Measurements from ENCODE around the gene PLXNA2. TPM values are rescaled to one million over a fixed set of nuclear protein-coding genes. Genes with fewer than 3 reads are reported as not detected.

PLXNA2 gene
- total and polyA plus RNA-seq, 2 of the 8 experiments (the other 6 are each of a cell fraction or from before 2014, with no cell fraction given) = 0.33 to 1.5 TPM

DNA sequence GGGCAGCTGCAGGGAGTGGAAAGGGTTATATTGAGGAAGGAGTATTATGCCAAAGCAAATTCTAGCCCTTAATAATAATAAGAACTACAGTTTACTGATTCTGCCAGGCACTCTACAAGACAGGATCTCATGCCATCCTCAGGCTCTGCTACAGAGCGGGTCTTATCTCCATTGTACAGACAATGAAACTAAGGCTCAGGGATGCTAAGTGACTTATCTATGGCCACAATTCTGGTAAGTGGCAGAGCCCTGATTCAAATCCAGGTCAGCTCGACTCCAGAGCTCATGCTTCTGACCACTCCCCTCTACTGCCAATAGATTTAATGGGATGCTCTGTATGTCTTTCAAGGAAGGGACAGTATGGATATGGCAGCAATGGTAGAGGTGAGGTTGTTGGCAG is 187.1 kb downstream of the PLXNA2 start:
- WGBS, 2 experiments (ENCODE audit: extremely low coverage in 1 of 2, insufficient coverage in 1 of 2, insufficient read length in 1 of 2, insufficient replicate concordance in 2 of 2, low coverage in 1 of 2, low lambda C conversion rate in 2 of 2, missing lambda C conversion rate in 1 of 2) = 97% methylated on average over 2 of the region's 2 CpGs; no CpG with 5 or more reads in 1 of the 2 experiments
- FAIRE-seq = no peak

More for the DNA sequence above, 187.1 kb downstream of the PLXNA2 start:
- peaks cover 0 to 10% (median 5%) of the 10 kb centered on the region in 4 experiments; a peak in 6 of 7 replicates for H3K4me1 ChIP-seq (replicated peaks in 1 of 4; ENCODE audit: control insufficient read depth in 3 of 4, insufficient read depth in 4 of 4, low read length in 3 of 4)
- no peaks in the 10 kb centered on the region for H4K20me1 ChIP-seq (replicated peaks in 1 of 2; ENCODE audit: control insufficient read depth in 1 of 2, insufficient read depth in 2 of 2, low read length in 2 of 2)
- H3K23ac ChIP-seq (ENCODE audit: insufficient read length) = no peak overlapping the region
- H4K91ac ChIP-seq (replicated peaks; ENCODE audit: insufficient read length, low read length) = no peak overlapping the region
- H3K9ac ChIP-seq (replicated peaks in 1 of 4; ENCODE audit: extremely low read depth in 1 of 4, low read depth in 3 of 4, low read length in 3 of 4) = no peak overlapping the region
- no peaks in the 10 kb centered on the region for H3K27me3 ChIP-seq (replicated peaks in 1 of 4; ENCODE audit: control insufficient read depth in 3 of 4, extremely low read depth in 1 of 4, insufficient read depth in 3 of 4, low read length in 3 of 4)
- no peak overlapping the region for H2BK12ac ChIP-seq (ENCODE audit: low read depth, low read length)
- H3K9me3 ChIP-seq (ENCODE audit: insufficient read depth in 2 of 2, low read depth in 1 of 2, low read length in 1 of 2) = no peaks in the 10 kb centered on the region
- ChIA-PET POLR2A (ENCODE audit: partially characterized antibody) (no interaction called here), CTCF (ENCODE audit: partially characterized antibody) (interaction anchor here (0.7 to 3.2 kb wide), 14 partner anchors 9 to 188 kb away, joined by 3 to 13 read pairs (median 5); no protein-coding TSS in a partner anchor)
- no peak overlapping the region for H3K27ac ChIP-seq (ENCODE audit: low read depth, low read length)
- H3K23me2 ChIP-seq (ENCODE audit: low read depth, low read length) = no peaks in the 10 kb centered on the region
- no peak overlapping the region for H2BK5ac ChIP-seq (ENCODE audit: low read depth, low read length)
- no peak overlapping the region for H3K14ac ChIP-seq (ENCODE audit: insufficient read length)
- no peak overlapping the region for H4K8ac ChIP-seq (ENCODE audit: extremely low read depth, insufficient read depth, low read length)
- no peak for DNase-seq (ENCODE audit: low read depth in 1 of 2, low spot score in 2 of 2)
- no peak overlapping the region for H2AK5ac ChIP-seq (ENCODE audit: low read depth, low read length)
- no peak overlapping the region for H2BK15ac ChIP-seq (ENCODE audit: low read length)
- H3K36me3 ChIP-seq (ENCODE audit: control insufficient read depth in 2 of 4, insufficient read depth in 4 of 4, low read length in 3 of 4) = no peaks in the 10 kb centered on the region
- H3K4me3 ChIP-seq (ENCODE audit: extremely low read depth in 1 of 4, insufficient read depth in 2 of 4, low read depth in 3 of 4, low read length in 4 of 4) = no peak overlapping the region
- no peak overlapping the region for H2BK20ac ChIP-seq (ENCODE audit: low read length)
- no peak overlapping the region for H2AFZ ChIP-seq (ENCODE audit: low read length)
- no peaks in the 10 kb centered on the region for H3K79me1 ChIP-seq (ENCODE audit: low read depth, low read length)
- H3K79me2 ChIP-seq (ENCODE audit: control insufficient read depth in 1 of 2, insufficient read depth in 2 of 2, low read length in 2 of 2) = no peaks in the 10 kb centered on the region
- H4K5ac ChIP-seq (ENCODE audit: insufficient read length, low read depth, low read length) = no peak overlapping the region
- no peak overlapping the region for H3K4ac ChIP-seq (replicated peaks; ENCODE audit: insufficient read length, low read depth, low read length)
- H2BK120ac ChIP-seq (replicated peaks; ENCODE audit: low read depth, low read length) = no peak overlapping the region
- H3K18ac ChIP-seq (ENCODE audit: extremely low read depth, low read length) = no peak overlapping the region
- no peak for TF ChIP-seq POLR2A (IDR thresholded peaks at IDR 0.05; ENCODE audit: control extremely low read depth in 1 of 2, low read depth in 2 of 2, low read length in 2 of 2)
- H3K4me2 ChIP-seq (ENCODE audit: insufficient read depth in 1 of 2, low read depth in 2 of 2, low read length in 2 of 2) = no peak overlapping the region
- H3K56ac ChIP-seq (replicated peaks; ENCODE audit: insufficient read length, low read depth, low read length) = no peak overlapping the region
